HepG2 (cell line): Measurements from ENCODE around the gene FBXO24. TPM values are rescaled to one million over a fixed set of nuclear protein-coding genes. Genes with fewer than 3 reads are reported as not detected.

Experiments
- ATAC-seq: fragments of 200-7000 bp; cut with Tn5 transposase; 3 replicates; pipeline ENCODE4 v1.9.1; 2020; ENCODE audit warnings: mild to moderate bottlenecking, moderate library complexity
- BruUV-seq: library from RNA; stranded (reverse); fragments of 400-500 nt; replicated peaks from 2 replicates; lab custom pipeline; 2021; lab: Mats Ljungman, UMichigan
- CTCF ChIA-PET: fragments of 300-600 bp; formaldehyde crosslinking; extraction: SDS; loops from one replicate; lab custom pipeline; 2021; ENCODE audit warnings: low total read pairs, inconsistent platforms, low intra/inter-chr PET ratio; lab: Yijun Ruan, JAX
- POLR2A ChIA-PET: fragments of 350-600 bp; sonication (Branson Sonifier 250); formaldehyde crosslinking; loops from one replicate; lab custom pipeline; 2020; ENCODE audit warnings: antibody characterized with exemption, inconsistent platforms; lab: Yijun Ruan, JAX
- DNase-seq: peaks from one replicate; pipeline ENCODE4 v3.0.0-alpha.2; 2015; ENCODE audit warnings: low spot score
- FAIRE-seq: peaks from 3 replicates; lab custom pipeline; 2011; peaks lifted over from hg19 to GRCh38; lab: Jason Lieb, UNC
- H2AFZ ChIP-seq: one replicate; pipeline ENCODE4 v1.6.1; 2011; ENCODE audit warnings: low read length, inconsistent platforms
- H3K27ac ChIP-seq: fragments of 300-600 bp; 3 replicates; pipeline ENCODE4 v1.8.0; 2011; ENCODE audit warnings: mixed run types, mild to moderate bottlenecking, mixed read lengths, low read length, inconsistent platforms; ENCODE audit not compliant: insufficient read depth; ENCODE audit errors: extremely low read length
- H3K27me3 ChIP-seq, 2 experiments: fragments of 200-600 bp in 1 of 2; 2 replicates in 1 of 2; 3 replicates in 1 of 2; pipeline versions ENCODE4 v1.6.0 to v1.8.0; 2011; ENCODE audit warnings: low read length in 2 of 2, mild to moderate bottlenecking in 2 of 2, moderate library complexity in 2 of 2, inconsistent platforms in 1 of 2; ENCODE audit not compliant: insufficient read depth in 2 of 2, control insufficient read depth in 1 of 2
- H3K36me3 ChIP-seq, 2 experiments: fragments of 200-600 bp in 1 of 2; replicated peaks in 1 of 2; 2 replicates in 1 of 2; 3 replicates in 1 of 2; pipeline versions ENCODE4 v1.5.1 to v1.8.0; 2011; ENCODE audit warnings: low read length in 2 of 2, inconsistent platforms in 1 of 2; ENCODE audit not compliant: insufficient read depth in 2 of 2, control insufficient read depth in 1 of 2
- H3K4me1 ChIP-seq: 2 replicates; pipeline ENCODE4 v1.5.1; 2012; ENCODE audit warnings: low read length, inconsistent platforms; ENCODE audit not compliant: insufficient read depth
- H3K4me2 ChIP-seq: 2 replicates; pipeline ENCODE4 v1.6.0; 2011; ENCODE audit warnings: low read depth, low read length, inconsistent platforms
- H3K4me3 ChIP-seq, 3 experiments: fragments of 200-600 bp in 1 of 3; sonication (generic), shearing (Covaris generic) in 1 of 3; replicated peaks in 1 of 3; 2 replicates each; pipeline ENCODE4 v1.5.1; 2011 to 2016; ENCODE audit warnings: low read length in 3 of 3, inconsistent platforms in 2 of 3, low read depth in 2 of 3, mild to moderate bottlenecking in 2 of 3, control low read depth in 1 of 3, mixed read lengths in 1 of 3; ENCODE audit not compliant: insufficient read depth in 1 of 3
- H3K79me2 ChIP-seq: one replicate; pipeline ENCODE4 v1.6.1; 2011; ENCODE audit warnings: low read length, inconsistent platforms; ENCODE audit not compliant: insufficient read depth
- H3K9ac ChIP-seq: 2 replicates; pipeline ENCODE4 v1.6.0; 2011; ENCODE audit warnings: mild to moderate bottlenecking, low read depth, low read length, inconsistent platforms; ENCODE audit not compliant: insufficient read depth
- H3K9me3 ChIP-seq: 2 replicates; pipeline ENCODE4 v1.5.1; 2012; ENCODE audit warnings: mild to moderate bottlenecking, low read length
- H4K20me1 ChIP-seq: 2 replicates; pipeline ENCODE4 v1.6.0; 2011; ENCODE audit warnings: inconsistent platforms, mild to moderate bottlenecking, low read length, moderate library complexity; ENCODE audit not compliant: insufficient read depth
- ARID3A ChIP-seq: IDR thresholded peaks from 2 replicates; pipeline ENCODE4 v1.6.1; 2012; ENCODE audit warnings: low read depth, low read length, improper control_type of control experiment
- CREM ChIP-seq, 2 experiments: sonication (generic) in 1 of 2; formaldehyde crosslinking in 1 of 2; IDR thresholded peaks; 2 replicates each; pipeline versions ENCODE4 v1.4.0 to v1.6.1; 2016 to 2020; ENCODE audit warnings: antibody characterized with exemption in 1 of 2, mild to moderate bottlenecking in 1 of 2, missing genetic modification reagents in 1 of 2
- HNRNPL ChIP-seq: fragments of 200-400 bp; formaldehyde crosslinking; IDR thresholded peaks from 2 replicates; pipeline ENCODE4 v1.6.1; 2017; ENCODE audit warnings: mild to moderate bottlenecking, low read depth, low read length
- MYNN ChIP-seq: sonication (generic); formaldehyde crosslinking; IDR thresholded peaks from 2 replicates; pipeline ENCODE4 v1.4.0; 2020; ENCODE audit warnings: mild to moderate bottlenecking, low read depth, missing genetic modification reagents
- ZBTB4 ChIP-seq: sonication (generic); formaldehyde crosslinking; IDR thresholded peaks from 2 replicates; pipeline ENCODE4 v1.4.0; 2020; ENCODE audit warnings: missing genetic modification reagents, mild to moderate bottlenecking, borderline replicate concordance
- ZC3H4 ChIP-seq: sonication (generic); formaldehyde crosslinking; IDR thresholded peaks from 2 replicates; pipeline ENCODE4 v1.4.0; 2020; ENCODE audit warnings: missing genetic modification reagents, borderline replicate concordance
- WGBS: methylation state at CpG from one replicate; pipeline ENCODE4 v1.1.6; 2017; ENCODE audit warnings: low lambda C conversion rate; 5-methylcytosine and 5-hydroxymethylcytosine counted together
- in situ Hi-C: cut with HindIII; loops from 2 replicates; pipeline ENCODE4 v1.10.0; 2017; ENCODE audit warnings: low pct_unique_long_range_greater_than_20kb; ENCODE audit not compliant: extremely low pct_ligation_motif_present
- intact Hi-C: fragments of 100-400 bp; cut with micrococcal nuclease; formaldehyde crosslinking; loops from one replicate; pipeline ENCODE4 v1.10.0; 2022; ENCODE audit not compliant: unreplicated experiment
- polyA plus RNA-seq, 8 experiments: library from polyadenylated mRNA; depleted of rRNA in 3 of 8; stranded (reverse) in 7 of 8; unstranded in 1 of 8; fragments of >200 nt; fragmentation: Illumina TruSeq in 4 of 8; extraction: Trizol in 4 of 8; gene quantifications; 2 replicates each; pipeline versions ENCODE4 v1.2.1 to v1.2.3, GENCODE V29; 2011 to 2016; ENCODE audit warnings: low read depth in 4 of 8, missing spikeins in 1 of 8, mixed read lengths in 1 of 8; ENCODE audit not compliant: insufficient read depth in 1 of 8
- total RNA-seq, 5 experiments: library from RNA; depleted of rRNA; stranded (reverse); fragments of >200 nt; fragmentation: Illumina TruSeq; extraction: Trizol; gene quantifications; 2 replicates each; pipeline ENCODE4 v1.2.3, GENCODE V29; 2016; ENCODE audit warnings: low read depth in 1 of 5

The FBXO24 gene
- total and polyA plus RNA-seq, 2 of the 13 experiments (the other 11 are each of a cell fraction or from before 2014, with no cell fraction given): 0.20 to 0.55 TPM

- Histone ChIP-seq H3K79me2 (no peaks in the 10 kb centered on the region), H3K27me3 (peaks cover 2 to 17% of the 10 kb centered on the region in 2 experiments; a peak in 3 of 5 replicates), H2AFZ (no peak overlapping the region), H3K4me2 (no peak overlapping the region), H3K4me3 (no peak overlapping the region), H3K9ac (no peak overlapping the region), H3K36me3 (no peaks in the 10 kb centered on the region), H3K4me1 (peaks cover 23% of the 10 kb centered on the region), H3K27ac (no peak overlapping the region), H3K9me3 (no peaks in the 10 kb centered on the region), H4K20me1 (no peaks in the 10 kb centered on the region)
- TF ChIP-seq ARID3A (no peak), MYNN (CRISPR knock-in tag) (no peak), ZC3H4 (CRISPR knock-in tag) (no peak), CREM (IDR thresholded peaks at IDR 0.05) (no peak), CREM (CRISPR knock-in tag; IDR thresholded peaks at IDR 0.05) (no peak), ZBTB4 (no peak), HNRNPL (no peak)
- BruUV-seq: no TSS peak
- no peak for FAIRE-seq
- ChIA-PET CTCF (no interaction called here), POLR2A (interaction anchor here (1.6 kb wide), 1 partner anchor 9 kb away, joined by 8 read pairs; the partner anchor contains the start of genes FBXO24 and LRCH4)
- in situ Hi-C loops (no loop called here), intact Hi-C loops (no loop called here)
- WGBS: 69% methylated on average over 7 of the region's 7 CpGs
- no peak for DNase-seq
- ATAC-seq: no peak
These were observed 9.1 kb downstream of the FBXO24 start for GRCh38 chr7:100595188-100595587.
